Kidney (tissue), 14 donors: Measurements from ENCODE around the gene PDZRN4. TPM values are rescaled to one million over a fixed set of nuclear protein-coding genes. Genes with fewer than 3 reads are reported as not detected.

Experiments used
- DNase-seq, 5 donors: peaks; one replicate each; pipeline ENCODE4 v3.0.0-alpha.2; 2013 to 2020
- FAIRE-seq: peaks from 2 replicates; lab custom pipeline; 2012; peaks lifted over from hg19 to GRCh38; lab: Jason Lieb, UNC
- H3K27ac ChIP-seq, 2 donors: one replicate each; pipeline ENCODE4 v1.7.0; 2013; ENCODE audit warnings: low read depth in 2 of 2, low read length in 2 of 2, inconsistent platforms in 1 of 2
- H3K27me3 ChIP-seq: one replicate; pipeline ENCODE4 v1.7.1; 2013; ENCODE audit warnings: low read length, inconsistent platforms; ENCODE audit not compliant: control insufficient read depth, insufficient read depth
- H3K36me3 ChIP-seq, 3 donors: one replicate each; pipeline versions ENCODE4 v1.7.0 to v1.7.1; 2013; ENCODE audit warnings: low read length in 3 of 3, control low read depth in 1 of 3, inconsistent platforms in 1 of 3; ENCODE audit not compliant: insufficient read depth in 3 of 3, control insufficient read depth in 2 of 3
- H3K4me1 ChIP-seq, 3 donors: one replicate each; pipeline versions ENCODE4 v1.7.0 to v1.7.1; 2013; ENCODE audit warnings: low read length in 3 of 3, inconsistent platforms in 1 of 3, low read depth in 1 of 3; ENCODE audit not compliant: control insufficient read depth in 2 of 3, insufficient read depth in 2 of 3
- H3K4me3 ChIP-seq, 3 donors: one replicate each; pipeline versions ENCODE4 v1.7.0 to v1.8.1; 2013; ENCODE audit warnings: low read length in 3 of 3, control low read depth in 1 of 3, inconsistent platforms in 1 of 3
- H3K9ac ChIP-seq, 3 donors: one replicate each; pipeline versions ENCODE4 v1.7.0 to v1.7.1; 2013; ENCODE audit warnings: low read length in 3 of 3, control low read depth in 1 of 3, inconsistent platforms in 1 of 3
- H3K9me3 ChIP-seq, 3 donors: one replicate each; pipeline versions ENCODE4 v1.7.0 to v1.7.1; 2013; ENCODE audit warnings: low read length in 3 of 3, control low read depth in 1 of 3, inconsistent platforms in 1 of 3; ENCODE audit not compliant: control insufficient read depth in 2 of 3, insufficient read depth in 1 of 3
- intact Hi-C: fragments of 100-400 bp; cut with DNase I; formaldehyde crosslinking; loops from one replicate; pipeline ENCODE4 v1.11.1; 2022
- polyA plus RNA-seq: library from polyadenylated mRNA; stranded (reverse); fragments of 350-450 nt; fragmentation: Illumina TruSeq; extraction: RNeasy Lipid Tissue Mini Kit (QIAGEN cat#74804); gene quantifications from one replicate; pipeline ENCODE4 v1.2.3, GENCODE V29; 2014; ENCODE audit warnings: low read depth, low replicate concordance; ENCODE audit not compliant: insufficient read depth
- total RNA-seq: library from RNA; stranded (reverse); fragmentation: NEBNext Ultra II Directional; extraction: Animal tissue kit (Norgen Biotek cat#: 25700); gene quantifications from one replicate; pipeline ENCODE4 v1.2.1, GENCODE V29; 2021
- TF ChIP-seq, protein P1 (sequence below): IDR thresholded peaks from 3 replicates; pipeline ENCODE4 v1.5.1; 2012; ENCODE audit warnings: mild to moderate bottlenecking, moderate library complexity, borderline replicate concordance; ENCODE audit not compliant: insufficient read depth; ENCODE audit errors: extremely low read depth
- donor health status: control.
- donor health status: control.
- donor health status: control.
- donor health status: control.
- donor health status: control.
- donor health status: DM: yes; HTN: yes; CAD: no.
- donor health status: Normal renal cell carcinoma (clear cell type).

PDZRN4 gene
- total and polyA plus RNA-seq, 2 donors from 2014 or later, result 0.56 to 2.1 TPM

DNA sequence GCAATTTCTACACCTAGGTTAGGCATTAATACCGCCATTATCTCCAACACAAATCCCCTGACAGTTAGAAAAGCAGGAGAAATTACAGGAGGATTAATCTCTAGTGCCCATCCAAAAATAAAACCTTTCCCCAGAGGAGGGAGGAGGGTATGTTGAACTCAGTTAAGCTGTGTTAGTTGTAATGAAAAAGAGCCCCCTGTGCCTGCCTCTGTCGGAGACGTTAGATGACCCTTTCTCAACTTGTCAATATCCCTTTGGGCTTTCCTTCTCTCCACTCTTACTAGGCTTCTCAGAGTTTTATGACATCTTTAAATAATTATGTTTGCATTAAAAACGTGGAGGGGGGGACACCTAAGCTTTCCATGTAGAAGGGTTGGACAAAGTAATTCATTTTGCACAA lies 278.2 kb downstream of the PDZRN4 start:
- Histone ChIP-seq H3K27ac (no peak overlapping the region), H3K9me3 (no peaks in the 10 kb centered on the region), H3K4me1 (no peaks in the 10 kb centered on the region), H3K9ac (no peak overlapping the region), H3K4me3 (no peak overlapping the region), H3K27me3 (no peaks in the 10 kb centered on the region), H3K36me3 (no peaks in the 10 kb centered on the region)
- TF ChIP-seq, protein P1, sequence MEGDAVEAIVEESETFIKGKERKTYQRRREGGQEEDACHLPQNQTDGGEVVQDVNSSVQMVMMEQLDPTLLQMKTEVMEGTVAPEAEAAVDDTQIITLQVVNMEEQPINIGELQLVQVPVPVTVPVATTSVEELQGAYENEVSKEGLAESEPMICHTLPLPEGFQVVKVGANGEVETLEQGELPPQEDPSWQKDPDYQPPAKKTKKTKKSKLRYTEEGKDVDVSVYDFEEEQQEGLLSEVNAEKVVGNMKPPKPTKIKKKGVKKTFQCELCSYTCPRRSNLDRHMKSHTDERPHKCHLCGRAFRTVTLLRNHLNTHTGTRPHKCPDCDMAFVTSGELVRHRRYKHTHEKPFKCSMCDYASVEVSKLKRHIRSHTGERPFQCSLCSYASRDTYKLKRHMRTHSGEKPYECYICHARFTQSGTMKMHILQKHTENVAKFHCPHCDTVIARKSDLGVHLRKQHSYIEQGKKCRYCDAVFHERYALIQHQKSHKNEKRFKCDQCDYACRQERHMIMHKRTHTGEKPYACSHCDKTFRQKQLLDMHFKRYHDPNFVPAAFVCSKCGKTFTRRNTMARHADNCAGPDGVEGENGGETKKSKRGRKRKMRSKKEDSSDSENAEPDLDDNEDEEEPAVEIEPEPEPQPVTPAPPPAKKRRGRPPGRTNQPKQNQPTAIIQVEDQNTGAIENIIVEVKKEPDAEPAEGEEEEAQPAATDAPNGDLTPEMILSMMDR, result no peak
- DNase-seq, result no peak
- intact Hi-C loops, result no loop called here
- no peak for FAIRE-seq

DNA sequence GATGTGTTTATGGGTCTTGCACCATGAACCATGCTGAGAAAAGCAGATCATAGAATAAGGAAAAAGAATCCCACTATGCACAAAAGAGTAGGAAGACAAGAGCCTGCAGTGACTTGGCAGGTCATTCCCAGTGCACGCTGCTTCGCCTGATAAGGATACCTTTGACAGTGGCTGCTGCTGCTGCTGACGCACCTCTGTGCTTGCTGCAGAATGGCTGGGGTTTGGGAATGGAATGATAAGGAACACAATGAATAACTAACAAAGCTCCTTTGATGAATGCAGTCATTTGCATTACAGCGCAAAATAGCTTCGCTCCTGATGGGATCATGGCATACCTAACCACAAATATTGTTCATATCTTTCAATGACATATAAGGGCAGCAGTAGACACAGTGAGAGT lies 278.7 kb downstream of the PDZRN4 start:
- TF ChIP-seq, protein P1, result no peak
- H3K27me3 ChIP-seq, result no peaks in the 10 kb centered on the region
- H3K4me3 ChIP-seq, result no peak overlapping the region
- H3K27ac ChIP-seq, result no peak overlapping the region
- no peak for DNase-seq
- H3K9ac ChIP-seq, result no peak overlapping the region
- no peaks in the 10 kb centered on the region for H3K36me3 ChIP-seq
- intact Hi-C loops, result no loop called here
- FAIRE-seq, result no peak
- H3K4me1 ChIP-seq, result no peaks in the 10 kb centered on the region
- H3K9me3 ChIP-seq, result no peaks in the 10 kb centered on the region

DNA sequence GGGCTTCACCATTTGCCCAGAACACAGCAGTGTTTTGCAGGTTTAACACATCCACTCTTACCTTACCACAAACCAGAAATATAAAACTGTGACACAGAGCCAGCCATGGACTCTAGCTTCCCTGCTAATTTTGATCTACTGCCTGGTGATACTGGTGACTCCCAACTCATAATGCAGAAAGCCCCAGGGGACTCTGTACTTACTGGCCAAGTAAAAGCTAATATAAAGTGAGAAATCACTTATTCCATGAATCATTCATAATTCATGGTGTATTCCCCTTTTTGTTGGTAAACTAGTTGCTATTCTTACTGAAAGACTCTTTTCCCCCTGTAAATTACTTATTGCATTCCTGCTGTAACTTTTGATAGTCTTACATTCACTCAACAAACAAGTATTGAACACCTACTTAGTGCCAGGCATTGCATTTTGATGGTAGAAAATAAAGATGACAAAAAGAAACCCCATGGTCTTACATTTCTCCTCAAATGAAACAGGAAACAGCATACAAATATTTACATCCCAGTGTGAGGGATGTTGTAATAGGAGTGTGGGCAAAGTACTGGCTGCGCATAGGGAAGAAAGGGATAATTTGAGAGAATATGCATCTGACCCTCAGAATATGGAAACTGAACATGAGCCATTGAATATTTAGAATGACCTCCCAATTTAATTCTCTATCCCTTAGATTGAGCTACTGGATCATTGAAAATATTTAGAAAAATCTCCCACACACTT lies 279.6 kb downstream of the PDZRN4 start:
- Histone ChIP-seq H3K27me3 (no peaks in the 10 kb centered on the region), H3K27ac (no peak overlapping the region), H3K4me3 (no peak overlapping the region), H3K4me1 (no peaks in the 10 kb centered on the region), H3K36me3 (no peaks in the 10 kb centered on the region), H3K9ac (no peak overlapping the region), H3K9me3 (no peaks in the 10 kb centered on the region)
- TF ChIP-seq, protein P1, result no peak
- intact Hi-C loops, result no loop called here
- FAIRE-seq (no peak), DNase-seq (no peak)
